Small intestine (tissue), 7 donors: ENCODE results near the gene DIAPH2. TPM values are rescaled to one million over a fixed set of nuclear protein-coding genes. Genes with fewer than 3 reads are reported as not detected.

ENCODE experiments used
- DNase-seq, 2 donors: peaks; one replicate each; pipeline versions ENCODE4 v3.0.0 to v3.0.0-alpha.2; 2013
- FAIRE-seq: peaks from 2 replicates; lab custom pipeline; 2012; peaks lifted over from hg19 to GRCh38; lab: Jason Lieb, UNC
- H3K27ac ChIP-seq, 3 donors: one replicate each; pipeline ENCODE4 v1.5.1; 2013; ENCODE audit warnings: low read length in 2 of 3, mild to moderate bottlenecking in 2 of 3, control low read depth in 1 of 3, inconsistent platforms in 1 of 3, low read depth in 1 of 3, moderate library complexity in 1 of 3
- H3K27me3 ChIP-seq, 3 donors: one replicate each; pipeline ENCODE4 v1.6.1; 2013; ENCODE audit warnings: low read length in 3 of 3, inconsistent platforms in 1 of 3; ENCODE audit not compliant: control insufficient read depth in 3 of 3, insufficient read depth in 3 of 3
- H3K36me3 ChIP-seq, 3 donors: one replicate each; pipeline ENCODE4 v1.6.1; 2013; ENCODE audit warnings: low read length in 3 of 3, inconsistent platforms in 1 of 3, low read depth in 1 of 3, mild to moderate bottlenecking in 1 of 3, moderate library complexity in 1 of 3; ENCODE audit not compliant: control insufficient read depth in 3 of 3, insufficient read depth in 2 of 3
- H3K4me1 ChIP-seq, 3 donors: one replicate each; pipeline ENCODE4 v1.6.1; 2013; ENCODE audit warnings: low read length in 2 of 3, inconsistent platforms in 1 of 3, low read depth in 1 of 3, mild to moderate bottlenecking in 1 of 3, moderate library complexity in 1 of 3; ENCODE audit not compliant: control insufficient read depth in 3 of 3, insufficient read depth in 2 of 3
- H3K4me3 ChIP-seq, 3 donors: one replicate each; pipeline ENCODE4 v1.5.1; 2013; ENCODE audit warnings: low read length in 3 of 3, control low read depth in 1 of 3, inconsistent platforms in 1 of 3, low read depth in 1 of 3, mild to moderate bottlenecking in 1 of 3, moderate library complexity in 1 of 3
- H3K9me3 ChIP-seq, 2 donors: one replicate each; pipeline ENCODE4 v1.6.1; 2013; ENCODE audit warnings: low read depth in 1 of 2, low read length in 1 of 2; ENCODE audit not compliant: control insufficient read depth in 2 of 2, insufficient read depth in 1 of 2
- WGBS, 3 donors: extraction: QIAGEN DNeasy Blood & Tissue Kit; methylation state at CpG; one replicate each; pipeline ENCODE4 v1.1.7; 2013; 5-methylcytosine and 5-hydroxymethylcytosine counted together
- polyA plus RNA-seq, 4 donors: library from polyadenylated mRNA; stranded (reverse) in 3 of 4; unstranded in 1 of 4; fragments of 200-250 nt in 3 of 4; fragments of 120-200 nt in 1 of 4; gene quantifications; one replicate each; pipeline versions ENCODE4 v1.2.1 to v1.2.3, GENCODE V29; 2013
- donor health status: healthy with polysubstance abuse.
- donor health status: control.
- donor health status: control.
- donor health status: Bipolar disorder and iron deficiency.
- donor health status: healthy.

Gene DIAPH2
- polyA plus RNA-seq, 4 donors = 5.1 to 11.7 (median 6.1) TPM

- H3K4me1 ChIP-seq = no peaks in the 10 kb centered on the region
- H3K27ac ChIP-seq = no peak overlapping the region
- H3K9me3 ChIP-seq = no peaks in the 10 kb centered on the region
- no peaks in the 10 kb centered on the region for H3K27me3 ChIP-seq
- DNase-seq (no peak), FAIRE-seq (no peak)
- H3K36me3 ChIP-seq = no peaks in the 10 kb centered on the region
- no peak overlapping the region for H3K4me3 ChIP-seq
Measured at GRCh38 chrX:97504431-97504830, 819.8 kb downstream of the DIAPH2 start.

DNA sequence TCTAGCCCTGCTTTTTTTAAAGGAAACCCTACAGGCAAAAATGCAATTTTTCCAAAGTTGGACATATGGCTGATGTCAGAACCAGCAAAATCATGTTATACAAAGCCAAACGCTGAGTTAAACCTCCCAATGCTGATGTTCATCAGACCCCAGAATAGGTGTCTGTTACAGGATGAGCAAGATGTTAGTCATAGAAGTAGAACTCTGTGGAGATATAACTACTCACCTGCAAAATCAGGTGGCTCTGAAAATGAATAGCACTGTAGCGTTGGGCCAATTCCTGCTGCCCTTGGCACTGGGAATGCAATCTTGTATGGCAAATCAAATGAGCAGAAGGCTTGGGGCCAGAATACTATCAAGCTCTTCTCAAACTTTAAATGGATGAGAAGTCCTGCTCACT, 833.1 kb downstream of the DIAPH2 start:
- Histone ChIP-seq H3K4me1 (no peaks in the 10 kb centered on the region), H3K9me3 (peaks cover 0 to 1% of the 10 kb centered on the region in 2 donors), H3K36me3 (no peaks in the 10 kb centered on the region), H3K4me3 (no peak overlapping the region), H3K27me3 (no peaks in the 10 kb centered on the region), H3K27ac (no peak overlapping the region)
- FAIRE-seq (no peak), DNase-seq (no peak)
- 88 to 95% (median 94%) methylated on average over 2 of the region's 2 CpGs for WGBS, 3 donors

GRCh38 chrX:97522307-97522706, 837.7 kb downstream of the DIAPH2 start:
- Histone ChIP-seq H3K27me3 (no peaks in the 10 kb centered on the region), H3K36me3 (no peaks in the 10 kb centered on the region), H3K27ac (no peak overlapping the region), H3K4me1 (no peaks in the 10 kb centered on the region), H3K4me3 (no peak overlapping the region), H3K9me3 (no peaks in the 10 kb centered on the region)
- FAIRE-seq (no peak), DNase-seq (no peak)
- 84 to 88% (median 87%) methylated on average over 2 of the region's 2 CpGs for WGBS, 3 donors

DNA sequence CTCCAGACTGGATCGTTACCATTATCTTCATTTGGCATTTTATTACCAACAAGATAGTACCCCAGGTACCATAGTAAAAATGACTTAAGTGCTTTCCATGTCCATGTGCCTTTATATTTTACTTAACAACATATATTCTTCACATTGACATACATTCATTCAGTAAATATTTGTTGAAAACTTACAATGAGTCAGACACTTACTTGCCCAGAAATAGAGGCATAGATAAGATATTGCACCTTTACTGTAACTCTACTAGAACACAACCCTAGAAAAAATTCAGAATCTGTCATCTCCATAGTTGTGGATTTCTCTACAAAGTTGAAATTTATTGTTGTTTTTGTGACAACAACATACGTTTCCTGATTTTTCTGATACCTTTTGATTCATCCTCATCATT, 839.7 kb downstream of the DIAPH2 start:
- 51 to 91% (median 88%) methylated on average over 2 of the region's 2 CpGs for WGBS, 3 donors

GRCh38 chrX:97524997-97525396, 840.4 kb downstream of the DIAPH2 start:
- WGBS, 3 donors = 73 to 82% (median 81%) methylated on average over 3 of the region's 3 CpGs
- Histone ChIP-seq H3K27me3 (no peaks in the 10 kb centered on the region), H3K4me3 (no peak overlapping the region), H3K4me1 (no peaks in the 10 kb centered on the region), H3K36me3 (no peaks in the 10 kb centered on the region), H3K27ac (no peak overlapping the region), H3K9me3 (peaks cover 0 to 8% of the 10 kb centered on the region in 2 donors)
- no peak for FAIRE-seq
- DNase-seq = no peak

More for the DNA sequence above, 839.7 kb downstream of the DIAPH2 start:
- Histone ChIP-seq H3K4me1 (no peaks in the 10 kb centered on the region), H3K9me3 (peaks cover 0 to 6% of the 10 kb centered on the region in 2 donors), H3K36me3 (no peaks in the 10 kb centered on the region), H3K27ac (no peak overlapping the region), H3K4me3 (no peak overlapping the region), H3K27me3 (no peaks in the 10 kb centered on the region)
- FAIRE-seq = no peak
- DNase-seq = no peak

- no peak for FAIRE-seq
- Histone ChIP-seq H3K36me3 (no peaks in the 10 kb centered on the region), H3K4me3 (no peak overlapping the region), H3K27ac (no peak overlapping the region), H3K27me3 (no peaks in the 10 kb centered on the region), H3K9me3 (peaks cover 0 to 10% of the 10 kb centered on the region in 2 donors), H3K4me1 (no peaks in the 10 kb centered on the region)
- 75 to 91% (median 82%) methylated on average over 3 of the region's 3 CpGs for WGBS, 3 donors
- no peak for DNase-seq
Measured at GRCh38 chrX:97525981-97526380, 841.3 kb downstream of the DIAPH2 start.

DNA sequence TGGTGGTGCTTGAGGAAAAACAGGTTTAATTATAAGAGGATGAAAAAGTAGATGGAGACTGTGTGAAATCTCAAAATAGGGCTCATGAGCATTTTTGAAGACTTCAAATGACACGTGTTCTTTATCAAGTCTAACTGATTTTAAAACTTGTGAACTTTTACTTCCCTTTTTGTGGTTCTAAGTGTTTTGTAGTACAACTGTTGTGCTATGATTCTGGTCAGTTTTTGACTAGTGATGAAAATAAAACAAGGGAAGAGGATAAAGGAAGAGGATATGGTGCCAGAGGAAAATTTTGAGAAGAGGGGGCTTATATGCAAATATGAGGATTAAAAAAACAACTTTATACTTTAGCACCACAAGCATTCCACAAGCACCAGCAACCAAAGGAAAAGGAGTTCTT, 843.1 kb downstream of the DIAPH2 start:
- 68 to 83% (median 76%) methylated on average over 1 of the region's 1 CpG for WGBS, 3 donors
- no peaks in the 10 kb centered on the region for H3K36me3 ChIP-seq
- H3K9me3 ChIP-seq = peaks cover 0 to 10% of the 10 kb centered on the region in 2 donors
- H3K27me3 ChIP-seq = no peaks in the 10 kb centered on the region
- H3K4me3 ChIP-seq = no peak overlapping the region
- FAIRE-seq (no peak), DNase-seq (no peak)
- H3K4me1 ChIP-seq = no peaks in the 10 kb centered on the region
- H3K27ac ChIP-seq = no peak overlapping the region

DNA sequence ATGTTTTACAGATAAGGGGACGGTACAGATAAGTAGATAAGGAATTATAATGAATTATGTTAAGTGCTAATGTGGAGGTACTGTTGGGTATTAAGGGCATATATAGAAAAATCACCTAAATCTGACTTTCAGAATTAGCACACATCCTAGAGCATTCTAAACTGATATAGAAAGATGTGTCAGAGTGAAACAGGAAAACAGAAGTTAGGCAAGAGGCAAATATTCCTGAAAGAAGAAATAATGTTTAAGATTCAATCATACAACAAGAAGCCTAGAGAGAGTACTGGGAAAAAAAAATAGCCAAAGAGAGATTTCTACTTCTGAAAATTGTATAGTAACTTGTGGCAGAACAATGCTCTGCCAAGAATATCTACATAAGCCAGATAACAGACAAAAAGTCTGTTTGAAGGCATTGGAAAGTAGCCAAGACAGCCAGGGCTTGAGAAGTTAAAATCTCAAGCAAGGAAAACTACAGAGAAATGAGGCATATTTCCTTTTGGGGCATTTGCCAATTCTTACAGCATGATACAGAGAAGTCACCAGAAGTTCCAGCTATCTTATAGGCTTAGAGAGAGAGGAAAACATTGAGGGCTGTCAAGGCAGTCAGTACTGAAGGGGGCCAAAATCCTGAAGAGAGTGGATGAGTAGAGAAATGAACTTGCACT, 845.0 kb downstream of the DIAPH2 start:
- 38 to 71% (median 45%) methylated on average over 1 of the region's 1 CpG for WGBS, 3 donors
- DNase-seq (no peak), FAIRE-seq (no peak)
- Histone ChIP-seq H3K4me1 (no peaks in the 10 kb centered on the region), H3K27ac (no peak overlapping the region), H3K27me3 (no peaks in the 10 kb centered on the region), H3K9me3 (peaks cover 0 to 10% of the 10 kb centered on the region in 2 donors), H3K4me3 (no peak overlapping the region), H3K36me3 (no peaks in the 10 kb centered on the region)

DNA sequence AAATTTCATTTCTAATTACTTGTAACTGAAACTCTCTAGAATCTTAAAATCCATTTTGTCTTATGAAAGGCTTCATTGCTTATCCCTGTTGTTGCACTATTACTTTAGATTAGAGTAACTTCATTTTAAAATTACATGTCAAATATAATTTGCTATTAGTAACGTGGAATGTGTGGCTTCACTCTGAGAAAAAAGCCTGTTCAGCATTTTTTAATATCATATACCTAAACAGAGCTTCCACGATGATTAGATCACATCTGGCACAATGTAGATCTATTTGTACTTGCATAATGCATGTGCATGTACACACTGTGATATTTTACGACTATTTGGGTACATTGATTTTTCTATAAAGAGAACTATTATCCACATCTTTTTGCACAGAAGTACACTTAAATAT, 847.2 kb downstream of the DIAPH2 start:
- Histone ChIP-seq H3K4me1 (no peaks in the 10 kb centered on the region), H3K9me3 (peaks cover 0 to 10% of the 10 kb centered on the region in 2 donors), H3K27ac (no peak overlapping the region), H3K36me3 (no peaks in the 10 kb centered on the region), H3K27me3 (no peaks in the 10 kb centered on the region), H3K4me3 (no peak overlapping the region)
- FAIRE-seq (no peak), DNase-seq (no peak)
- WGBS, 3 donors = 81 to 95% (median 85%) methylated on average over 3 of the region's 3 CpGs
